Hematopoietic multipotent progenitor cell treated with erythropoietin and hydrocortisone succinate and interleukin-3 and kit ligand, for 15 days (in vitro differentiated cells): Measurements from ENCODE around the gene KDM4D.
A peak's percentile ranks its signal among the peaks of the same experiment; 100 is the strongest.
"Not testable (repeated sequence)": the region's sequence is repeated elsewhere in the genome, so short reads cannot be mapped to it uniquely, and the experiment has no call there.

Source experiments
- DNase-seq: peaks from one replicate; pipeline ENCODE4 v3.0.0-alpha.2; 2015; ENCODE audit warnings: low spot score

The KDM4D gene

GRCh38 chr11:94973099-94973968 is at the start of gene KDM4D, which contains the start of gene CWC15:
Gene KDM4D, plus strand, starts transcription at chr11:94973709. Its CDS starts 23,664 bp downstream, at chr11:94997373.
Gene CWC15, minus strand, starts transcription at chr11:94973556. Its CDS starts 1,371 bp downstream, at chr11:94972185.
- DNase-seq, result peak; percentile 95

- DNase-seq, result no peak
These were observed 49.3 kb upstream of the KDM4D start for GRCh38 chr11:94924171-94924572.

GRCh38 chr11:94924612-94925011 is 48.9 kb upstream of the KDM4D start:
- no peak for DNase-seq

- no peak for DNase-seq
These were observed 47.9 kb upstream of the KDM4D start for GRCh38 chr11:94925422-94926270.

- DNase-seq, result no peak
These were observed 47.3 kb upstream of the KDM4D start for GRCh38 chr11:94926271-94926625.

- no peak for DNase-seq
These were observed 46.7 kb upstream of the KDM4D start for GRCh38 chr11:94926698-94927237.

- DNase-seq, result no peak
These were observed 45.2 kb upstream of the KDM4D start for GRCh38 chr11:94928117-94928990.

- not testable (repeated sequence) for DNase-seq
These were observed 41.4 kb upstream of the KDM4D start for GRCh38 chr11:94932072-94932471.

GRCh38 chr11:94932503-94932902 is 41.0 kb upstream of the KDM4D start:
- DNase-seq, result no peak

- no peak for DNase-seq
These were observed 40.0 kb upstream of the KDM4D start for GRCh38 chr11:94933223-94934130.

GRCh38 chr11:94934362-94934761 is 39.1 kb upstream of the KDM4D start:
- DNase-seq, result no peak

GRCh38 chr11:94934846-94935245 is 38.7 kb upstream of the KDM4D start:
- no peak for DNase-seq

- DNase-seq, result no peak
These were observed 35.1 kb upstream of the KDM4D start for GRCh38 chr11:94938095-94939055.

GRCh38 chr11:94939346-94939745 is 34.2 kb upstream of the KDM4D start:
- DNase-seq, result no peak

- no peak for DNase-seq
These were observed 32.4 kb upstream of the KDM4D start for GRCh38 chr11:94941131-94941530.

GRCh38 chr11:94946812-94947211 is 26.7 kb upstream of the KDM4D start:
- no peak for DNase-seq

- no peak for DNase-seq
These were observed 25.4 kb upstream of the KDM4D start for GRCh38 chr11:94948070-94948617.

GRCh38 chr11:94954753-94955152 is 18.8 kb upstream of the KDM4D start:
- no peak for DNase-seq

- no peak for DNase-seq
These were observed 16.5 kb upstream of the KDM4D start for GRCh38 chr11:94956963-94957362.
